Left colon (tissue), 2 donors: Measurements from ENCODE around the gene PANK2. TPM values are rescaled to one million over a fixed set of nuclear protein-coding genes. Genes with fewer than 3 reads are reported as not detected.
A peak's percentile ranks its signal among the peaks of the same experiment; 100 is the strongest.

Experiments used
- ATAC-seq: fragments of 200-7000 bp; cut with Tn5 transposase; one replicate; pipeline ENCODE4 v1.9.1; 2020; ENCODE audit warnings: mild to moderate bottlenecking, moderate library complexity
- DNase-seq, 2 donors: peaks; one replicate each; pipeline ENCODE4 v3.0.0-alpha.2; 2020
- intact Hi-C, 2 donors: fragments of 100-400 bp; cut with DNase I in 1 of 2; cut with micrococcal nuclease in 1 of 2; formaldehyde crosslinking; loops; one replicate each; pipeline versions ENCODE4 v1.11.2 to v1.14.0; 2022; cut with DNase I, micrococcal nuclease
- total RNA-seq, 2 donors: library from RNA; stranded (reverse); fragmentation: NEBNext Ultra II Directional; extraction: Animal tissue kit (Norgen Biotek cat#: 25700); gene quantifications; one replicate each; pipeline ENCODE4 v1.2.1, GENCODE V29; 2021
- donor health status: DM: no; HTN: no; CAD: no.
- donor health status: DM: yes; HTN: yes; CAD: no.

Gene PANK2
- total RNA-seq, 2 donors from 2014 or later, result 26.9 to 28.8 TPM

GRCh38 chr20:3914446-3914845 is 25.3 kb downstream of the PANK2 start:
- intact Hi-C loops, result no loop called here
- no peak for DNase-seq
- no peak for ATAC-seq

- intact Hi-C loops, result no loop called here
- no peak for ATAC-seq
- no peak for DNase-seq
These were observed 26.5 kb downstream of the PANK2 start for GRCh38 chr20:3915691-3916090.

GRCh38 chr20:3916364-3916763 is 27.2 kb downstream of the PANK2 start:
- ATAC-seq (no peak), DNase-seq (no peak)
- intact Hi-C loops, result no loop called here

- ATAC-seq, result no peak
- intact Hi-C loops, result no loop called here
- no peak for DNase-seq
These were observed 30.2 kb downstream of the PANK2 start for GRCh38 chr20:3919352-3919751.

- DNase-seq, result no peak
- intact Hi-C loops, result no loop called here
- ATAC-seq, result no peak
These were observed 33.2 kb downstream of the PANK2 start for GRCh38 chr20:3922223-3922982.

GRCh38 chr20:3922983-3923339 is 33.8 kb downstream of the PANK2 start:
- intact Hi-C loops, result no loop called here
- ATAC-seq (no peak), DNase-seq (no peak)

GRCh38 chr20:3923818-3924217 is 34.6 kb downstream of the PANK2 start:
- DNase-seq, result no peak
- no peak for ATAC-seq
- intact Hi-C loops, result no loop called here

- ATAC-seq, result peak; percentile 7
- intact Hi-C loops, result no loop called here
- DNase-seq, result no peak
These were observed 35.3 kb downstream of the PANK2 start for GRCh38 chr20:3924304-3925112.

GRCh38 chr20:3925113-3925695 is 36.0 kb downstream of the PANK2 start:
- DNase-seq (no peak), ATAC-seq (no peak)
- intact Hi-C loops, result no loop called here

- DNase-seq (no peak), ATAC-seq (peak; percentile 3)
- intact Hi-C loops, result no loop called here
These were observed 36.9 kb downstream of the PANK2 start for GRCh38 chr20:3925899-3926638.

- intact Hi-C loops, result no loop called here
- ATAC-seq (no peak), DNase-seq (no peak)
These were observed 38.5 kb downstream of the PANK2 start for GRCh38 chr20:3927486-3928291.

- no peak for ATAC-seq
- intact Hi-C loops, result loop anchor here in 1 of 2 donors (10.0 kb wide), 1 partner anchor 55 kb away; no protein-coding TSS in a partner anchor
These were observed 40.5 kb downstream of the PANK2 start for GRCh38 chr20:3929713-3930060.

GRCh38 chr20:3930265-3931206 is 41.3 kb downstream of the PANK2 start:
- intact Hi-C loops, result loop anchor here in 1 of 2 donors (10.0 kb wide), 1 partner anchor 56 kb away; no protein-coding TSS in a partner anchor
- no peak for DNase-seq
- ATAC-seq, result no peak

More at GRCh38 chr20:3929713-3930060, 40.5 kb downstream of the PANK2 start:
- no peak for DNase-seq

GRCh38 chr20:3931664-3932063 is 42.5 kb downstream of the PANK2 start:
- ATAC-seq (no peak), DNase-seq (no peak)
- intact Hi-C loops, result loop anchor here in 1 of 2 donors (10.0 kb wide), 1 partner anchor 57 kb away; no protein-coding TSS in a partner anchor

- intact Hi-C loops, result loop anchor here in 1 of 2 donors (10.0 kb wide), 1 partner anchor 57 kb away; no protein-coding TSS in a partner anchor
- no peak for ATAC-seq
- DNase-seq, result no peak
These were observed 43.1 kb downstream of the PANK2 start for GRCh38 chr20:3932277-3932676.

- ATAC-seq (peak; percentile 64), DNase-seq (no peak)
- intact Hi-C loops, result loop anchor here in 1 of 2 donors (10.0 kb wide), 1 partner anchor 58 kb away; no protein-coding TSS in a partner anchor
These were observed 43.5 kb downstream of the PANK2 start for GRCh38 chr20:3932681-3933080.

- intact Hi-C loops, result loop anchor here in 1 of 2 donors (10.0 kb wide), 1 partner anchor 58 kb away; no protein-coding TSS in a partner anchor
- DNase-seq (no peak), ATAC-seq (no peak)
These were observed 44.0 kb downstream of the PANK2 start for GRCh38 chr20:3933218-3933617.
